Endodermal cell (in vitro differentiated cells): ENCODE measurements around the gene NUDT22. TPM values are rescaled to one million over a fixed set of nuclear protein-coding genes. Genes with fewer than 3 reads are reported as not detected.
A peak's percentile ranks its signal among the peaks of the same experiment; 100 is the strongest.

Experiments
- DNase-seq: peaks from one replicate; pipeline ENCODE4 v3.0.0-alpha.2; 2017
- H3K27ac ChIP-seq: 2 replicates; pipeline ENCODE4 v1.5.1; 2013; ENCODE audit warnings: mild to moderate bottlenecking, low read depth, low read length, moderate library complexity
- H3K27me3 ChIP-seq: 2 replicates; pipeline ENCODE4 v1.6.1; 2013; ENCODE audit warnings: mild to moderate bottlenecking, low read length, moderate library complexity; ENCODE audit not compliant: insufficient read depth, control insufficient read depth, poor library complexity, severe bottlenecking
- H3K36me3 ChIP-seq: 2 replicates; pipeline ENCODE4 v1.7.0; 2013; ENCODE audit warnings: mild to moderate bottlenecking, low read length, moderate library complexity; ENCODE audit not compliant: control insufficient read depth, insufficient read depth
- H3K4me1 ChIP-seq: one replicate; pipeline ENCODE4 v1.7.0; 2013; ENCODE audit warnings: low read length; ENCODE audit not compliant: control insufficient read depth, insufficient read depth
- H3K4me3 ChIP-seq: 2 replicates; pipeline ENCODE4 v1.5.1; 2013; ENCODE audit warnings: mild to moderate bottlenecking, low read length, moderate library complexity
- H3K9ac ChIP-seq: 2 replicates; pipeline ENCODE4 v1.6.1; 2013; ENCODE audit warnings: mild to moderate bottlenecking, low read length, moderate library complexity; ENCODE audit not compliant: poor library complexity, severe bottlenecking; ENCODE audit errors: extremely low read depth
- H3K9me3 ChIP-seq: 2 replicates; pipeline ENCODE4 v1.6.1; 2013; ENCODE audit warnings: mild to moderate bottlenecking, low read length, moderate library complexity; ENCODE audit not compliant: control insufficient read depth
- H3K27ac Mint-ChIP-seq: 2 replicates; pipeline ENCODE4 v1.8.0; 2020; ENCODE audit warnings: mixed read lengths
- H3K27me3 Mint-ChIP-seq: 2 replicates; pipeline ENCODE4 v1.8.0; 2021; ENCODE audit warnings: mild to moderate bottlenecking, mixed read lengths; ENCODE audit not compliant: insufficient read depth
- H3K36me3 Mint-ChIP-seq: 2 replicates; pipeline ENCODE4 v1.8.0; 2020; ENCODE audit warnings: low read depth, mixed read lengths
- H3K4me1 Mint-ChIP-seq: 2 replicates; pipeline ENCODE4 v1.8.0; 2020; ENCODE audit warnings: mixed read lengths
- H3K4me3 Mint-ChIP-seq: 2 replicates; pipeline ENCODE4 v1.8.0; 2020; ENCODE audit warnings: mild to moderate bottlenecking, moderate library complexity, mixed read lengths
- H3K9me3 Mint-ChIP-seq: 2 replicates; pipeline ENCODE4 v1.8.0; 2020; ENCODE audit warnings: mild to moderate bottlenecking, mixed read lengths
- CTCF ChIP-seq: fragments of 200-600 bp; sonication (generic); conservative IDR thresholded peaks from 2 replicates; pipeline ENCODE4 v1.5.0; 2021; ENCODE audit warnings: antibody characterized with exemption, mild to moderate bottlenecking
- WGBS, 2 experiments: methylation state at CpG; one replicate each; pipeline versions ENCODE4 v1.1.5 to v1.1.7; 2013; ENCODE audit warnings: missing lambda C conversion rate in 2 of 2, mixed read lengths in 1 of 2; ENCODE audit not compliant: insufficient coverage in 1 of 2, insufficient read length in 1 of 2; 5-methylcytosine and 5-hydroxymethylcytosine counted together
- total RNA-seq, 2 donors: library from RNA; stranded (reverse); fragmentation: NEBNext Ultra II Directional in 1 of 2; extraction: Animal tissue kit (Norgen Biotek cat#: 25700) in 1 of 2; gene quantifications; 2 replicates in 1 of 2; 3 replicates in 1 of 2; pipeline ENCODE4 v1.2.1, GENCODE V29; 2021

Gene NUDT22
- total RNA-seq, 2 donors from 2014 or later: 54.4 to 55.9 TPM

GRCh38 chr11:64234647-64235379, 8.7 kb downstream of the NUDT22 start:
- Histone ChIP-seq H3K4me3 (peak overlapping the region; percentile 81), H3K27ac (no peak overlapping the region), H3K4me1 (no peaks in the 10 kb centered on the region), H3K9me3 (no peaks in the 10 kb centered on the region), H3K36me3 (peaks cover 9% of the 10 kb centered on the region), H3K9ac (no peak overlapping the region), H3K27me3 (no peaks in the 10 kb centered on the region)
- Mint-ChIP-seq H3K9me3 (no peaks in the 10 kb centered on the region), H3K4me3 (peak overlapping the region; percentile 68), H3K27ac (no peak overlapping the region), H3K27me3 (peaks cover 6% of the 10 kb centered on the region), H3K36me3 (peaks cover 18% of the 10 kb centered on the region), H3K4me1 (peaks cover 8% of the 10 kb centered on the region)
- WGBS, 2 experiments: 2 to 8% methylated on average over 23 to 80 of the region's 80 CpGs
- no peak for TF ChIP-seq CTCF
- DNase-seq: peak; percentile 76

GRCh38 chr11:64235437-64236161, 9.5 kb downstream of the NUDT22 start:
- no peak overlapping the region for H3K9ac ChIP-seq
- H3K36me3 ChIP-seq: peaks cover 9% of the 10 kb centered on the region
- H3K27ac ChIP-seq: no peak overlapping the region
- TF ChIP-seq CTCF: no peak
- no peak for DNase-seq
- no peaks in the 10 kb centered on the region for H3K4me1 ChIP-seq
- H3K9me3 Mint-ChIP-seq: no peaks in the 10 kb centered on the region
- peak overlapping the region; percentile 68 for H3K4me3 Mint-ChIP-seq
- H3K4me3 ChIP-seq: peak overlapping the region; percentile 81
- H3K4me1 Mint-ChIP-seq: peaks cover 12% of the 10 kb centered on the region
- peaks cover 18% of the 10 kb centered on the region for H3K36me3 Mint-ChIP-seq
- no peaks in the 10 kb centered on the region for H3K9me3 ChIP-seq
- peaks cover 6% of the 10 kb centered on the region for H3K27me3 Mint-ChIP-seq
- no peak overlapping the region for H3K27ac Mint-ChIP-seq
- WGBS, 2 experiments: 93% methylated on average over 6 to 12 of the region's 12 CpGs
- no peaks in the 10 kb centered on the region for H3K27me3 ChIP-seq

GRCh38 chr11:64237484-64237951, 11.4 kb downstream of the NUDT22 start:
- no peak overlapping the region for H3K27ac Mint-ChIP-seq
- Histone ChIP-seq H3K27me3 (no peaks in the 10 kb centered on the region), H3K36me3 (peaks cover 10% of the 10 kb centered on the region), H3K27ac (no peak overlapping the region), H3K9me3 (no peaks in the 10 kb centered on the region), H3K4me1 (no peaks in the 10 kb centered on the region), H3K9ac (no peak overlapping the region), H3K4me3 (no peak overlapping the region)
- H3K9me3 Mint-ChIP-seq: no peaks in the 10 kb centered on the region
- DNase-seq: no peak
- H3K4me1 Mint-ChIP-seq: peaks cover 13% of the 10 kb centered on the region
- H3K27me3 Mint-ChIP-seq: peaks cover 1% of the 10 kb centered on the region
- H3K36me3 Mint-ChIP-seq: peaks cover 18% of the 10 kb centered on the region
- WGBS, 2 experiments: 83 to 94% methylated on average over 2 to 12 of the region's 12 CpGs
- H3K4me3 Mint-ChIP-seq: no peak overlapping the region
- TF ChIP-seq CTCF: no peak
